GM12878 (cell line): ENCODE measurements around the gene PLCXD1. TPM values are rescaled to one million over a fixed set of nuclear protein-coding genes. Genes with fewer than 3 reads are reported as not detected.
"Not testable (repeated sequence)": the region's sequence is repeated elsewhere in the genome, so short reads cannot be mapped to it uniquely, and the experiment has no call there.

Experiments
- ATAC-seq: fragments of 200-7000 bp; cut with Tn5 transposase; 3 replicates; pipeline ENCODE4 v1.9.1; 2020; ENCODE audit warnings: mild to moderate bottlenecking, moderate library complexity
- BruUV-seq: library from RNA; stranded (reverse); fragments of 400-500 nt; replicated peaks from 2 replicates; lab custom pipeline; 2021; lab: Mats Ljungman, UMichigan
- CTCF ChIA-PET: fragments of 300-600 bp; sonication (Branson Sonifier 250); formaldehyde crosslinking; extraction: SDS; loops from one replicate; lab custom pipeline; 2021; ENCODE audit warnings: inconsistent platforms; lab: Yijun Ruan, JAX
- POLR2A ChIA-PET: fragments of 350-600 bp; formaldehyde crosslinking; extraction: SDS; loops from one replicate; lab custom pipeline; 2021; ENCODE audit warnings: inconsistent platforms; lab: Charles Lee
- RAD21 ChIA-PET: fragments of 300-600 bp; sonication (Branson Sonifier 250); formaldehyde crosslinking; loops from one replicate; lab custom pipeline; 2023; ENCODE audit warnings: antibody characterized with exemption; ENCODE audit not compliant: unreplicated experiment; lab: Charles Lee
- SMC1A ChIA-PET: fragments of 300-600 bp; sonication (Branson Sonifier 250); formaldehyde crosslinking; loops from one replicate; lab custom pipeline; 2023; ENCODE audit not compliant: unreplicated experiment, uncharacterized antibody; lab: Charles Lee
- DNase-seq: peaks from one replicate; pipeline ENCODE4 v3.0.0-alpha.2; 2011; ENCODE audit warnings: low read depth, low spot score
- FAIRE-seq: peaks from 3 replicates; lab custom pipeline; 2011; peaks lifted over from hg19 to GRCh38; lab: Jason Lieb, UNC
- H2AFZ ChIP-seq: 2 replicates; pipeline ENCODE4 v1.6.0; 2011; ENCODE audit warnings: low read depth, low read length, control low read depth; ENCODE audit not compliant: control insufficient read depth
- H3K27ac ChIP-seq: 2 replicates; pipeline ENCODE4 v1.5.1; 2011; ENCODE audit warnings: control low read depth; ENCODE audit not compliant: control insufficient read depth, insufficient read depth
- H3K27me3 ChIP-seq, 2 experiments: replicated peaks in 1 of 2; 2 replicates each; pipeline versions ENCODE4 v1.6.0 to v1.6.1; 2011; ENCODE audit warnings: low read length in 1 of 2; ENCODE audit not compliant: control insufficient read depth in 2 of 2, insufficient read depth in 2 of 2
- H3K36me3 ChIP-seq, 2 experiments: 2 replicates each; pipeline ENCODE4 v1.5.1; 2011; ENCODE audit warnings: low read length in 1 of 2; ENCODE audit not compliant: control insufficient read depth in 2 of 2, insufficient read depth in 2 of 2
- H3K4me1 ChIP-seq: 2 replicates; pipeline ENCODE4 v1.6.1; 2011; ENCODE audit warnings: mild to moderate bottlenecking, low read length, moderate library complexity, mixed read lengths; ENCODE audit not compliant: control insufficient read depth, insufficient read depth
- H3K4me2 ChIP-seq: 2 replicates; pipeline ENCODE4 v1.6.0; 2011; ENCODE audit warnings: control low read depth; ENCODE audit not compliant: control insufficient read depth, insufficient read depth
- H3K4me3 ChIP-seq: fragments of 200-600 bp; sonication (generic); 2 replicates; pipeline ENCODE4 v1.5.1; 2016
- H3K79me2 ChIP-seq: 2 replicates; pipeline ENCODE4 v1.6.0; 2011; ENCODE audit warnings: low read length; ENCODE audit not compliant: control insufficient read depth, insufficient read depth
- H3K9ac ChIP-seq: 2 replicates; pipeline ENCODE4 v1.8.0; 2011; ENCODE audit warnings: low read length, control low read depth, mixed read lengths; ENCODE audit not compliant: control insufficient read depth, insufficient read depth
- H3K9me3 ChIP-seq: replicated peaks from 3 replicates; pipeline ENCODE4 v1.5.1; 2011; ENCODE audit warnings: mild to moderate bottlenecking, low read length; ENCODE audit not compliant: control insufficient read depth, insufficient read depth
- H4K20me1 ChIP-seq: 2 replicates; pipeline ENCODE4 v1.6.0; 2011; ENCODE audit not compliant: control insufficient read depth, insufficient read depth
- CHD1 ChIP-seq: IDR thresholded peaks from 2 replicates; pipeline ENCODE4 v1.6.1; 2012; ENCODE audit warnings: low read depth, low read length, improper control_type of control experiment
- DPF2 ChIP-seq: fragments of 450-650 bp; IDR thresholded peaks from 2 replicates; pipeline ENCODE4 v1.6.1; 2017; ENCODE audit warnings: mild to moderate bottlenecking
- EGR1 ChIP-seq, 2 experiments: IDR thresholded peaks; 1 replicate in 1 of 2; 2 replicates in 1 of 2; pipeline ENCODE4 v1.6.1; 2011 to 2012; ENCODE audit warnings: low read depth in 2 of 2, low read length in 2 of 2, borderline replicate concordance in 1 of 2, mild to moderate bottlenecking in 1 of 2, moderate library complexity in 1 of 2
- IKZF2 ChIP-seq, 2 experiments: fragments of 450-650 bp; IDR thresholded peaks; 2 replicates each; pipeline ENCODE4 v1.6.1; 2017; ENCODE audit warnings: mild to moderate bottlenecking in 2 of 2, moderate library complexity in 2 of 2
- KAT2A ChIP-seq: conservative IDR thresholded peaks from 2 replicates; pipeline ENCODE4 v1.6.1; 2011; ENCODE audit warnings: low read depth, low read length; ENCODE audit not compliant: control insufficient read depth
- NR2F1 ChIP-seq: fragments of 450-650 bp; conservative IDR thresholded peaks from 2 replicates; pipeline ENCODE4 v1.6.1; 2017; ENCODE audit warnings: mild to moderate bottlenecking
- PML ChIP-seq: IDR thresholded peaks from 2 replicates; pipeline ENCODE4 v1.6.1; 2012; ENCODE audit warnings: low read length, inconsistent platforms
- POLR2AphosphoS2 ChIP-seq: IDR thresholded peaks from 2 replicates; pipeline ENCODE4 v1.6.1; 2011; ENCODE audit warnings: low read depth, mild to moderate bottlenecking, low read length, improper control_type of control experiment, moderate library complexity
- RB1 ChIP-seq: fragments of 450-650 bp; formaldehyde crosslinking; IDR thresholded peaks from 2 replicates; pipeline ENCODE4 v1.6.1; 2017; ENCODE audit warnings: mild to moderate bottlenecking, borderline replicate concordance
- SMC3 ChIP-seq: IDR thresholded peaks from 2 replicates; pipeline ENCODE4 v1.6.1; 2011; ENCODE audit warnings: low read length, improper control_type of control experiment, borderline replicate concordance
- TCF12 ChIP-seq: IDR thresholded peaks from 2 replicates; pipeline ENCODE4 v1.6.1; 2011; ENCODE audit warnings: low read depth, mild to moderate bottlenecking, low read length
- TCF7 ChIP-seq: IDR thresholded peaks from 2 replicates; pipeline ENCODE4 v1.6.1; 2014; ENCODE audit warnings: antibody characterized with exemption, borderline replicate concordance
- WGBS: methylation state at CpG from one replicate; pipeline ENCODE4 v1.1.6; 2016; ENCODE audit warnings: low lambda C conversion rate; ENCODE audit not compliant: insufficient replicate concordance, insufficient coverage; ENCODE audit errors: missing lambda C conversion rate; 5-methylcytosine and 5-hydroxymethylcytosine counted together
- in situ Hi-C: fragments of 300-500 bp; cut with MboI; formaldehyde crosslinking; loops from 9 replicates; pipeline ENCODE4 v1.14.3; 2018; ENCODE audit warnings: mixed read lengths
- intact Hi-C: fragments of 100-400 bp; cut with micrococcal nuclease; formaldehyde crosslinking; loops from one replicate; pipeline ENCODE4 v1.14.2; 2022; ENCODE audit not compliant: unreplicated experiment
- polyA plus RNA-seq, 11 experiments: library from polyadenylated mRNA; depleted of rRNA in 4 of 11; unstranded in 6 of 11; stranded (reverse) in 5 of 11; fragments of >200 nt; fragmentation: Nextera tagmentation in 4 of 11; fragmentation: Illumina TruSeq in 1 of 11; extraction: Ambion mirVana in 4 of 11; extraction: Trizol in 1 of 11; gene quantifications; 1 replicate in 1 of 11; 2 replicates in 10 of 11; pipeline versions ENCODE4 v1.2.1 to v1.2.3, GENCODE V29; 2011 to 2016; ENCODE audit warnings: inconsistent platforms in 2 of 11, missing spikeins in 2 of 11, low read depth in 1 of 11
- total RNA-seq, 4 experiments: library from RNA; depleted of rRNA in 3 of 4; stranded (reverse); fragments of >200 nt in 3 of 4; fragmentation: Illumina TruSeq in 1 of 4; extraction: Trizol in 1 of 4; gene quantifications; 2 replicates each; pipeline versions ENCODE4 v1.2.1 to v1.2.3, GENCODE V29; 2013 to 2021

Gene PLCXD1
- total and polyA plus RNA-seq, 10 of the 15 experiments (the other 5 are each of a cell fraction or from before 2014, with no cell fraction given), result 2.4 to 49.7 (median 18.0) TPM

GRCh38 chrX:329291-329910 is 48.2 kb downstream of the PLCXD1 start:
- no peak overlapping the region for H3K9ac ChIP-seq
- no peaks in the 10 kb centered on the region for H4K20me1 ChIP-seq
- no peaks in the 10 kb centered on the region for H3K4me1 ChIP-seq
- in situ Hi-C loops, result no loop called here
- DNase-seq (no peak), ATAC-seq (no peak), FAIRE-seq (no peak)
- no peak overlapping the region for H3K4me2 ChIP-seq
- BruUV-seq, result no TSS peak
- POLR2A ChIA-PET, result no interaction called here
- TF ChIP-seq PML (no peak), EGR1 (IDR thresholded peaks at IDR 0.05; ENCODE audit: borderline replicate concordance in 1 of 2, low read depth in 2 of 2, low read length in 2 of 2) (no peak), POLR2AphosphoS2 (no peak), RB1 (no peak), TCF7 (no peak), CHD1 (no peak), SMC3 (no peak), KAT2A (no peak), NR2F1 (no peak), IKZF2 (IDR thresholded peaks at IDR 0.05) (no peak), DPF2 (no peak), TCF12 (no peak)
- 73% methylated on average over 10 of the region's 23 CpGs for WGBS
- SMC1A ChIA-PET, result no interaction called here
- no peaks in the 10 kb centered on the region; the same call in 2 of the 3 replicates for H3K9me3 ChIP-seq
- CTCF ChIA-PET, result no interaction called here
- H3K36me3 ChIP-seq, result no peaks in the 10 kb centered on the region
- no peak overlapping the region for H3K4me3 ChIP-seq
- no peaks in the 10 kb centered on the region for H3K27me3 ChIP-seq
- no peak overlapping the region for H3K27ac ChIP-seq
- H2AFZ ChIP-seq, result no peak overlapping the region
- RAD21 ChIA-PET, result no interaction called here
- intact Hi-C loops, result no loop called here
- no peaks in the 10 kb centered on the region for H3K79me2 ChIP-seq

- FAIRE-seq, in situ Hi-C loops, H3K36me3 ChIP-seq, H3K4me2 ChIP-seq, H3K27ac ChIP-seq, H4K20me1 ChIP-seq, RAD21 ChIA-PET, POLR2A ChIA-PET, H3K4me1 ChIP-seq, CTCF ChIA-PET, H3K79me2 ChIP-seq, BruUV-seq, H3K27me3 ChIP-seq, H3K9ac ChIP-seq, H2AFZ ChIP-seq, H3K9me3 ChIP-seq, ATAC-seq, SMC1A ChIA-PET, H3K4me3 ChIP-seq, intact Hi-C loops, DNase-seq: not testable (repeated sequence)
- WGBS, result 86% methylated on average over 19 of the region's 29 CpGs
Measured at GRCh38 chrX:330141-330725, 49.1 kb downstream of the PLCXD1 start.
